ENCODE data around the gene TNS3.

DNA sequence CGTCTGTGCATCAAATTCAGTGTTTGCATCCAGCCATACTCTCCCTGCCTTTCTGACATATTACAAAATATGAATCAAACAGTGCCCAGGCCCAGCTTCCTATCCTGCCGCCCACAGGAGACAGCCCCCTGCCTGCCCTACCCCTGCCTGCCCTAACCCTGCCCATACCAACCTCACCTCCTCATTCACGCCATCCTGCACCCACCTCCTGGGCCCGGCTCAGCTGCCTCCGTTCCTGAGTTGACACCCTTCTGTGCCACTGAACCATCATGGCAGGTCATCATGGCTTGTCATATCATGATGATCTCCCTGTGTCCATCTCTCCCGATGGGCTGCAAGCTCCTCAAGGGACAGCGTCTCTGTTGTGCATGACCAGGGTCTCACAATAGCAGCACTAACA is 72.3 kb downstream of the TNS3 start:
- TF ChIP-seq POLR2AphosphoS5 (IDR thresholded peaks at IDR 0.05; ENCODE audit: low read depth, low read length) (no peak), REST (IDR thresholded peaks at IDR 0.05; ENCODE audit: insufficient read depth in 1 of 2, low read depth in 2 of 2, low read length in 1 of 2) (no peak)
- TF ChIP-seq, protein P1, sequence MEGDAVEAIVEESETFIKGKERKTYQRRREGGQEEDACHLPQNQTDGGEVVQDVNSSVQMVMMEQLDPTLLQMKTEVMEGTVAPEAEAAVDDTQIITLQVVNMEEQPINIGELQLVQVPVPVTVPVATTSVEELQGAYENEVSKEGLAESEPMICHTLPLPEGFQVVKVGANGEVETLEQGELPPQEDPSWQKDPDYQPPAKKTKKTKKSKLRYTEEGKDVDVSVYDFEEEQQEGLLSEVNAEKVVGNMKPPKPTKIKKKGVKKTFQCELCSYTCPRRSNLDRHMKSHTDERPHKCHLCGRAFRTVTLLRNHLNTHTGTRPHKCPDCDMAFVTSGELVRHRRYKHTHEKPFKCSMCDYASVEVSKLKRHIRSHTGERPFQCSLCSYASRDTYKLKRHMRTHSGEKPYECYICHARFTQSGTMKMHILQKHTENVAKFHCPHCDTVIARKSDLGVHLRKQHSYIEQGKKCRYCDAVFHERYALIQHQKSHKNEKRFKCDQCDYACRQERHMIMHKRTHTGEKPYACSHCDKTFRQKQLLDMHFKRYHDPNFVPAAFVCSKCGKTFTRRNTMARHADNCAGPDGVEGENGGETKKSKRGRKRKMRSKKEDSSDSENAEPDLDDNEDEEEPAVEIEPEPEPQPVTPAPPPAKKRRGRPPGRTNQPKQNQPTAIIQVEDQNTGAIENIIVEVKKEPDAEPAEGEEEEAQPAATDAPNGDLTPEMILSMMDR (IDR thresholded peaks at IDR 0.05): no peak
